Erythroblast (primary cell): ENCODE data around the gene MACROD2.

Experiments
- GATA1 ChIP-seq: IDR thresholded peaks from 2 replicates; pipeline ENCODE4 v1.6.1; 2011; ENCODE audit warnings: low read depth, mild to moderate bottlenecking, control low read depth, low read length, moderate library complexity
- POLR2A ChIP-seq: IDR thresholded peaks from 2 replicates; pipeline ENCODE4 v1.6.1; 2011; ENCODE audit warnings: mild to moderate bottlenecking, low read length

GRCh38 chr20:14996883-14997672, 1001.8 kb downstream of the MACROD2 start:
- no peak for TF ChIP-seq POLR2A
- no peak for TF ChIP-seq GATA1
